Activated CD4-positive, alpha-beta memory T cell treated with anti-CD3 and anti-CD28 coated beads, Interleukin-2, amount 10 ng/mL, durations not matched to agents 7 days and 5 days (primary cell): Measurements from ENCODE around the gene CXCR1. TPM values are rescaled to one million over a fixed set of nuclear protein-coding genes. Genes with fewer than 3 reads are reported as not detected.
"Not testable (repeated sequence)": the region's sequence is repeated elsewhere in the genome, so short reads cannot be mapped to it uniquely, and the experiment has no call there.

Experiments used
- CTCF ChIA-PET: fragments of 350-600 bp; sonication (Branson Sonifier 250); formaldehyde crosslinking; loops from one replicate; lab custom pipeline; 2021; ENCODE audit warnings: antibody characterized with exemption, inconsistent platforms; lab: Charles Lee
- POLR2A ChIA-PET: fragments of 350-600 bp; sonication (Branson Sonifier 250); formaldehyde crosslinking; loops from one replicate; lab custom pipeline; 2021; ENCODE audit warnings: antibody characterized with exemption; lab: Charles Lee
- DNase-seq: peaks from one replicate; pipeline ENCODE4 v3.0.0-alpha.2; 2020
- H3K27ac Mint-ChIP-seq: one replicate; pipeline ENCODE4 v1.8.0; 2021; ENCODE audit warnings: mild to moderate bottlenecking, mixed read lengths
- H3K27me3 Mint-ChIP-seq: one replicate; pipeline ENCODE4 v1.8.0; 2021; ENCODE audit warnings: mixed read lengths
- H3K36me3 Mint-ChIP-seq: one replicate; pipeline ENCODE4 v1.8.0; 2021; ENCODE audit warnings: low read depth, mixed read lengths
- H3K4me1 Mint-ChIP-seq: one replicate; pipeline ENCODE4 v1.8.0; 2021; ENCODE audit warnings: mixed read lengths
- H3K4me3 Mint-ChIP-seq: one replicate; pipeline ENCODE4 v1.8.0; 2021; ENCODE audit warnings: mild to moderate bottlenecking, mixed read lengths
- H3K9me3 Mint-ChIP-seq: one replicate; pipeline ENCODE4 v1.8.0; 2021; ENCODE audit warnings: mixed read lengths
- total RNA-seq, 2 experiments: library from RNA; stranded (reverse); gene quantifications; one replicate each; pipeline ENCODE4 v1.2.3, GENCODE V29; 2021

Gene CXCR1
- total RNA-seq, 2 experiments from 2014 or later = 2.7 to 3.0 TPM

- CTCF ChIA-PET = no interaction called here
- no peaks in the 10 kb centered on the region for H3K36me3 Mint-ChIP-seq
- H3K27ac Mint-ChIP-seq = no peak overlapping the region
- no peak overlapping the region for H3K4me3 Mint-ChIP-seq
- peaks cover 14% of the 10 kb centered on the region for H3K27me3 Mint-ChIP-seq
- H3K9me3 Mint-ChIP-seq = no peaks in the 10 kb centered on the region
- no peak for DNase-seq
- POLR2A ChIA-PET = no interaction called here
- peaks cover 10% of the 10 kb centered on the region for H3K4me1 Mint-ChIP-seq
Measured at GRCh38 chr2:218127929-218128455, 38.8 kb downstream of the CXCR1 start.

GRCh38 chr2:218125626-218126080, 41.1 kb downstream of the CXCR1 start, which contains the start of gene CXCR2:
CXCR2 (plus strand) TSS chr2:218126028; CDS start chr2:218134802, 8,774 bp downstream.
- H3K27ac Mint-ChIP-seq = no peak within 1 kb of the TSS
- POLR2A ChIA-PET = no interaction called here
- no peak within 1 kb of the TSS for H3K4me3 Mint-ChIP-seq
- DNase-seq = no peak
- no peaks in the 10 kb centered on the region for H3K9me3 Mint-ChIP-seq
- H3K4me1 Mint-ChIP-seq = peaks cover 10% of the 10 kb centered on the region
- CTCF ChIA-PET = no interaction called here
- peaks cover 2% of the 10 kb centered on the region for H3K36me3 Mint-ChIP-seq
- H3K27me3 Mint-ChIP-seq = peaks cover 23% of the 10 kb centered on the region

GRCh38 chr2:218125095-218125494, 41.7 kb downstream of the CXCR1 start:
- CTCF ChIA-PET = interaction anchor here (0.6 kb wide), 1 partner anchor 398 kb away, joined by 3 read pairs; no protein-coding TSS in a partner anchor
- H3K4me1 Mint-ChIP-seq = peaks cover 10% of the 10 kb centered on the region
- no peak overlapping the region for H3K27ac Mint-ChIP-seq
- POLR2A ChIA-PET = no interaction called here
- no peaks in the 10 kb centered on the region for H3K9me3 Mint-ChIP-seq
- H3K4me3 Mint-ChIP-seq = no peak overlapping the region
- peaks cover 2% of the 10 kb centered on the region for H3K36me3 Mint-ChIP-seq
- peaks cover 23% of the 10 kb centered on the region for H3K27me3 Mint-ChIP-seq
- DNase-seq = no peak

GRCh38 chr2:218123986-218124385, 42.8 kb downstream of the CXCR1 start:
- ChIA-PET POLR2A (no interaction called here), CTCF (interaction anchor here (0.6 kb wide), 1 partner anchor 612 kb away, joined by 3 read pairs; no protein-coding TSS in a partner anchor)
- Mint-ChIP-seq H3K36me3 (peaks cover 2% of the 10 kb centered on the region), H3K4me3 (no peak overlapping the region), H3K27me3 (peaks cover 23% of the 10 kb centered on the region), H3K4me1 (peaks cover 10% of the 10 kb centered on the region), H3K9me3 (no peaks in the 10 kb centered on the region), H3K27ac (no peak overlapping the region)
- no peak for DNase-seq

- H3K36me3 Mint-ChIP-seq, CTCF ChIA-PET, H3K27ac Mint-ChIP-seq, H3K4me3 Mint-ChIP-seq, H3K9me3 Mint-ChIP-seq, POLR2A ChIA-PET, DNase-seq: not testable (repeated sequence)
- Mint-ChIP-seq H3K4me1 (peaks cover 10% of the 10 kb centered on the region), H3K27me3 (peaks cover 16% of the 10 kb centered on the region)
Measured at GRCh38 chr2:218122286-218122685, 44.5 kb downstream of the CXCR1 start.

- H3K9me3 Mint-ChIP-seq, H3K36me3 Mint-ChIP-seq, H3K27ac Mint-ChIP-seq, DNase-seq, CTCF ChIA-PET, H3K4me3 Mint-ChIP-seq, POLR2A ChIA-PET: not testable (repeated sequence)
- Mint-ChIP-seq H3K4me1 (peaks cover 10% of the 10 kb centered on the region), H3K27me3 (peaks cover 16% of the 10 kb centered on the region)
Measured at GRCh38 chr2:218121789-218122188, 45.0 kb downstream of the CXCR1 start.

Other genes with a start within 250 kb of the CXCR1 start
- gene TNS1, start 164.0 kb downstream of the CXCR1 start, total RNA-seq = 1 to 10 TPM; 3.2 to 3.4 TPM
- gene RUFY4, start 97.7 kb downstream of the CXCR1 start, total RNA-seq = 1 to 10 TPM; 2.1 to 3.2 TPM
- under 1 TPM; 0.13 to 0.15 TPM for gene CXCR2, start 40.9 kb downstream of the CXCR1 start, total RNA-seq
- gene ARPC2, start 50.2 kb upstream of the CXCR1 start, total RNA-seq = 100 to 1,000 TPM; 765 to 778 TPM
- under 1 TPM; 0.68 to 0.75 TPM for gene GPBAR1, start 94.1 kb upstream of the CXCR1 start, total RNA-seq
- 10 to 100 TPM; 44.2 to 46.8 TPM for gene AAMP, start 103.2 kb upstream of the CXCR1 start, total RNA-seq
- 10 to 100 TPM; 30.1 to 31.8 TPM for gene PNKD, start 103.6 kb upstream of the CXCR1 start, total RNA-seq
- gene TMBIM1, start 125.5 kb upstream of the CXCR1 start, total RNA-seq = 100 to 1,000 TPM; 105 to 107 TPM
- not detected for gene CATIP, start 189.9 kb upstream of the CXCR1 start, total RNA-seq
- gene SLC11A1, start 215.3 kb upstream of the CXCR1 start, total RNA-seq = under 1 TPM; 0.13 to 0.25 TPM
- gene CTDSP1, start 232.9 kb upstream of the CXCR1 start, total RNA-seq = 100 to 1,000 TPM; 203 to 205 TPM